ENCODE data around the gene TTC34.

Gene TTC34

DNA sequence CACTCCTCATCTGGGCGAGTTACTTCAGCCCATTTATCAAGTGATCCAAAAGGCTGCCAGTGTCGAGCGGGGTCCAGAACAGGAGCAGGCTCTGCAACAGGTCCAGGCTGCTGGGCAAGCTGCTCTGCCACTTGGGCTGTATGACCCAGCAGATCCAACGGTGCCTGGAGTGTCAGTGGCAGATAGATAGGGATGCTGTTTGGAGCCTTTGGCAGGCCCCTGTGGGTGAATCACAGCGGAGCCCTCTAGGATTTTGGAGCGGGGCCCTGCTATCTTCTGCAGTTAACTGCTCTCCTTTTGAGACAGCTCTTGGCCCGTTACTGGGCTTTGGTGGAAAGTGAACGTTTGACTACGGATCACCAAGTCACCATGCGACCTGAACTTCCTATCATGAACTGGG, 176.2 kb downstream of the TTC34 start:
- Mint-ChIP-seq H3K27ac (no peak overlapping the region), H3K9me3 (peaks cover 2% of the 10 kb centered on the region), H3K4me1 (ENCODE audit: low read depth) (no peaks in the 10 kb centered on the region)

DNA sequence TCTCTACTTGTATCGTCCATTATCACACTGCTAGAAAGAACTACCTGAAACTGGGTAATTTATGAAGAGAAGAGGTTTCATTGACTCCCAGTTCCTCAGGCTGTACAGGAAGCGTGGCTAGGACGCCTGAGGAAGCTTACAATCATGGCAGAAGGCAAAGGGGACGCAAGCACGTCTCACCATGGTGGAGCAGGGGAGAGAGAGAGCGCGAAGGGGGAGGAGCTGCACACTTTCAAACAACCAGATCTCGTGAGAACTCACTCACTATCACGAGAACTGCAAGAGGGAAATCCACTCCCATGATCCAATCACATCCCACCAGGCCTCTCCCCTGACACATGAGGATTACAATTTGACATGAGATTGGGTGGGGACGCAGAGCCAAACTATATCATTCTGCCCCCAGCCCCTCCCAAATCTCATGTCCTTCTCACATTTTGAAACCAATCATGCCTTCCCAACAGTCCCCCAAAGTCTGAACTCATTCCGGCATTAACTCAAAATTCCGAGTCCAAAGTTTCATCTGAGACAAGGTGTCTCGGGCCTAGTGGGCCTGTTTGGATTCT, 176.7 kb downstream of the TTC34 start:
- H3K36me3 Mint-ChIP-seq (ENCODE audit: low read depth): no peaks in the 10 kb centered on the region
- H3K27ac Mint-ChIP-seq: no peak overlapping the region
- H3K9me3 Mint-ChIP-seq: no peaks in the 10 kb centered on the region
- H3K4me3 Mint-ChIP-seq: no peak overlapping the region
- peaks cover 44% of the 10 kb centered on the region for H3K27me3 Mint-ChIP-seq (ENCODE audit: low read depth)
- no peaks in the 10 kb centered on the region for H3K4me1 Mint-ChIP-seq (ENCODE audit: low read depth)

More for the DNA sequence above, 176.2 kb downstream of the TTC34 start:
- no peaks in the 10 kb centered on the region for H3K36me3 Mint-ChIP-seq (ENCODE audit: low read depth)
- peaks cover 46% of the 10 kb centered on the region for H3K27me3 Mint-ChIP-seq (ENCODE audit: low read depth)
- no peak overlapping the region for H3K4me3 Mint-ChIP-seq

DNA sequence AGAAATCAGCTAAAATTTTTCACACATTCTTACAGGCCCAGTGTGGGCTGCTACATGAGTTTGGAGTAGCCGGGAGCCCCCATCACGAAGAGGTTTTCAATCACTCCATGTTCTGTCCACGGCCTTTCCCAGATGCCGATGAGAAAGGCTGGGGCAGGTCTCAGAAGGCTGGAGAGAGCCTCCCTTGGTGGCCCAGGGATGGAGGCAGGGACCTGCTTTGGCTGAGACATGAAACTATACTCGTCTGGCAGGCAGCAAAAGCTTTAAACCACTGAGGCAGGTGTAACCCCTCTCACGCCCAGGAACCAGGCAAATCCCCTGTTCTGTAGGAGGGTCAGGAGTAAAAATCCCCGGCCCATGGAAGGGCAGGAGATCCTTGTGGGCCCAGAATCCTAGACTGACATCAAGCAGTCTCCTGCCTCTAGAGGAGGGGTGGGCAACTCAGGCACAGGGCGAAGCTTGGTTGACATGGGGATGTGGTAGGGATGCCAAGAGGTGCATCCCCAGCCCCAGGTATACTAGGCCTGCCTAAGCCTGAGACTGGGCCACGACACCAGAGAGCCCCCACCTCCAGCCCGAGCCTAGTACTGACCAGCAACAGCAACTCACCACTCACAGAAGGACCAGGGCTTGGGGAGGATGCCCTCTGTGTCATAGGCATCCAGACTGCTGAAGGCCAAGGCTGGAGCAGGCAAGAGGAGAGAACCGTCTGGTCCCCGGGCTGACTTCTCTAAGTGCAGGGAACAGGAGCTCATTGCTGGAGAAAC, 177.7 kb downstream of the TTC34 start:
- Mint-ChIP-seq H3K27ac (no peak overlapping the region), H3K36me3 (ENCODE audit: low read depth) (no peaks in the 10 kb centered on the region), H3K27me3 (ENCODE audit: low read depth) (peaks cover 43% of the 10 kb centered on the region), H3K4me3 (no peak overlapping the region), H3K4me1 (ENCODE audit: low read depth) (no peaks in the 10 kb centered on the region), H3K9me3 (no peaks in the 10 kb centered on the region)

DNA sequence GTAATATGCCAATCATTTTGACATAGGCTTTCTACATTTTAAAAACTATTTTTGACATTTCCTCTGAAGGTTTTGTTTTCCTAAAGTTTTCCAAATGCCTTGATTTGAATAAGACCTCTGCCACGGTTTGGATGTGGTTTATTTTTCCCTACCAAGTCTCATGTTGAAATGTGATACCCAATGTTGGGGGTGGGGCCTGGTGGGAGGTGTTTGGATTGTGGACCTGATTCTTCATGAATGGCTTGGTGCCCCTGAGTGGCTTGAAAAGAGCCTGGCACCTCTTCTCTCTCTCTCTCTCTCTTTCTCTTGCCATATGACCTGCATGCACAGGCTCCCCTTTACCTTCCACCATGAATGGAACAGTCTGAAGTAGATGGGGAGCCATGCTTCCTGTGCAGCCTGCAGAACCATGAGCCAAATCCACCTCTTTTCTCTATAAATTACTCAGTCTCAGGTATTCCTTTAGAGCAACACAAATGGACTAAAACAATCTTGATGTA, 183.5 kb downstream of the TTC34 start:
- Mint-ChIP-seq H3K4me3 (no peak overlapping the region), H3K27me3 (ENCODE audit: low read depth) (peaks cover 15% of the 10 kb centered on the region), H3K9me3 (peaks cover 30% of the 10 kb centered on the region), H3K4me1 (ENCODE audit: low read depth) (peaks cover 3% of the 10 kb centered on the region), H3K36me3 (ENCODE audit: low read depth) (no peaks in the 10 kb centered on the region), H3K27ac (no peak overlapping the region)

DNA sequence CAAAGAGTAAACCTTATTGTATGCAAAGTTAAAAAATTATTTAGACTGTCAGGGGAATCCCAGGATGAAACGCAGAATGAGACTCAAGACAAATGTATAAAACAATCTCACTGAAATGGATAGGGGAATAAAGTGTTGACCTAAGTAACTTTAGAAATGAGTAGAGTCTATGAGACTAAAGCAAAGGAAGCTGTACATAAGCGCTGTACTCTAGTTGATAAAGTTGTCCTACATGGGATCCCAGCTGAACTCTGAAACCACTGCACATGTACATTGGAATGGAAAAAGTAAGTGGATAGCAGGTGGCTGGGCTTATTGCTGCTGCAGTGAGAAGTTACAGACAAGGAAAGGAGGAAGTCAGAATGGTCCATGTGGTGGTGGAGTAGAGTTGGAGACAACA, 187.3 kb downstream of the TTC34 start:
- H3K4me3 Mint-ChIP-seq: no peak overlapping the region
- H3K27ac Mint-ChIP-seq: no peak overlapping the region
- H3K27me3 Mint-ChIP-seq (ENCODE audit: low read depth): peaks cover 5% of the 10 kb centered on the region
- H3K4me1 Mint-ChIP-seq (ENCODE audit: low read depth): peaks cover 3% of the 10 kb centered on the region
- H3K9me3 Mint-ChIP-seq: peaks cover 30% of the 10 kb centered on the region
- H3K36me3 Mint-ChIP-seq (ENCODE audit: low read depth): no peaks in the 10 kb centered on the region

DNA sequence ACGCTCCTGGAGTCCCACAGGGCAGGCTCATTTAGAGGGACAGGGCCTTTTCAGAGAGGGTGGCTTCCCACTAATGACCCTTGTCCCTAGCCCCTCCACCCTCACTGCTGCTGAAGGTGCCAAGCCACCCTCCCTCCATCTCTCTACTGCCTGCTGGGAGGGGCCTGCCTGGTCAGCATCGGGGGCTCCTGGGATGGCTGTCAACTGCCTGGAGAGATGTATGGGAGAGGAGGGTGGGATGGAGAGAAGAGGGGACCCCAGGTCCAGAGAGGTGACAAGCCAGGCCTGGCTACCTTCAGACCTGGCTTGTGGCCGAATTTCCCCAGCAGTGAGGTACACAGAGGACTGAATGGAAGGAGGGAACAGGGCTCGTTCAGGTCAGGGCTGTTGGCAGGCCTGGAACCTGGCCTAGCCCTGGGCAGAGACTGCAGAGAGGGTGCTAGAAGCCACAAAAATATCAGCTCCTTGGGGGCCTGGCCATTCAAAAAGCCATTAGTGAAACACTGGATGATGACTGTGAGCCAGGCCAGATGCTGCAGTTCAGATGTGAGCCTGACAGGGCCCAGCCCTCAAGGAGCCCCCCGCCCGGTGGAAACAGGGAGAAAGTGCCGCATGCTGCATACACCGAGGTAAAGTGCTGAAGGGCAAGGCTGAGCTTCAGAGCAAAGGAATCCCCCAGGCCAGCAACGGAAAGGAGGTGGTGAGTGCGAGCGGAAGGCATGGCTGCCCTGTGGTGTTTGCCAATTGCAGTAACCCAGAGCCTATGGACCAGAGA, 188.7 kb downstream of the TTC34 start:
- Mint-ChIP-seq H3K27me3 (ENCODE audit: low read depth) (no peaks in the 10 kb centered on the region), H3K4me1 (ENCODE audit: low read depth) (peaks cover 3% of the 10 kb centered on the region), H3K27ac (no peak overlapping the region), H3K4me3 (no peak overlapping the region), H3K36me3 (ENCODE audit: low read depth) (no peaks in the 10 kb centered on the region), H3K9me3 (peaks cover 30% of the 10 kb centered on the region)

DNA sequence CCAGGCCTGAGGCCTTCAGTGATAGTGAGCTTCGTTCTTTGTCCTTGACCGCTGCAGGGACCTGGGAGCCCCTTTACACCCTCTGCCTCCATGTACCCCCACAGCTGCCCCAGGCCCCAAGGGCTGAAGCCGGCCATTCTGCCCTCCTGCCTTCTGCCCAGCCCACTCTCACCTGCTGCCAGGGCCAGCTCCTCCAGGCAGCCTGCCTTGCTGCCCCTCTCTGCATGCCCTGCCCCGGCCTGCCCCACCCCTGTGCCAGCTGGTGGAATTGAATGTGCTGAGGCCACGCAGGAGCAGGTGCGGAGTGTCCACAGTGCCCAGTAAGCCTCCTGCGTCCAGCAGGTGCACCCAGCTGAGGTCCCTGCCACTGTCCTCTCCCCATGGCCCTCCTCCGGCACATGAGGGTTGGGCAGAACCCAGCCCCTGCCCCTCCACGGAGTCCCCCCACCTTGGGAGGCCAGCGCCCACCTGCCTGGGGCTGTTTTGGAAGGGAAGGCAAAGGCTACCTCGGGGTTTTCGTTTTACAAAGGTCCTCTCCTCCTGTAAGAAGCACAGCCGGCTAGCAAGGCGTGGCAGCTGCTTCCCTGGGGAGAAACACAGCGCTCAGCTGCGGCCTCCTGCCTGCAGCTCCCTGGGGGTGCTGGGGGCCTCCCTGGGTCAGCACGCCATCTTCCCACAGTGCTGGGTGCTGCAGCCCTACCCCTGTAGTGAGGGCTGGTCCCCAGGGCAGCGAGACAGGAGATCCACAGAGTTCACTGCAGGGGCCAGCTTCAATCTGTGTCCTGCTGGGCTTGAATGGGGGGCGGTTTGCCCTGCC, 189.7 kb downstream of the TTC34 start:
- Mint-ChIP-seq H3K27ac (no peak overlapping the region), H3K36me3 (ENCODE audit: low read depth) (no peaks in the 10 kb centered on the region), H3K4me1 (ENCODE audit: low read depth) (peaks cover 3% of the 10 kb centered on the region), H3K27me3 (ENCODE audit: low read depth) (no peaks in the 10 kb centered on the region), H3K4me3 (no peak overlapping the region), H3K9me3 (peaks cover 30% of the 10 kb centered on the region)

DNA sequence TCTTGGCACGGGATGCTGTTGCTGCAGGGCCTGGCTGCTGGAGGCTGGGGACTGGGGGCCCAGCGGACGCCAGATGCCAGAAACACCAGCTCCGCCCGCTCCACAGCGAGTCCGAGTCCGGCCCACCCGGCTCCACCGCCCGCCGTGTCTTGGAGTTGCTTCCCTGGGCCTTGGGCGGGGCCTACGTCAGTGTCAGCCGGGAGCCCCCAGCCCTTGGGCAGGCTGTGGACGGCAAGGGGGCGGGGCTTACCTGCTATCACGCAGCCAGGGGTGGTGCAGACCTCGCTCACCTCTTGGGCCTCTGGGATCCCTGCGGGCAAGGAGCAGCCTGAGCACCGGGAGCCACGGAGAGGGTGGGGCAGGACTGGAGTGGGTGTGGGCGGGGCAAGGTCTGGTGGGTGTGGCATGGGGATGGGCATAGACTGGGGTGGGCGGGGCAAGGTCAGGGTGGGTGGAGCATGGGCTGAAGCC, 190.4 kb downstream of the TTC34 start:
- H3K27me3 Mint-ChIP-seq (ENCODE audit: low read depth): no peaks in the 10 kb centered on the region
- H3K27ac Mint-ChIP-seq: no peak overlapping the region
- H3K4me1 Mint-ChIP-seq (ENCODE audit: low read depth): no peaks in the 10 kb centered on the region
- H3K4me3 Mint-ChIP-seq: no peak overlapping the region
- H3K36me3 Mint-ChIP-seq (ENCODE audit: low read depth): no peaks in the 10 kb centered on the region
- H3K9me3 Mint-ChIP-seq: peaks cover 23% of the 10 kb centered on the region

DNA sequence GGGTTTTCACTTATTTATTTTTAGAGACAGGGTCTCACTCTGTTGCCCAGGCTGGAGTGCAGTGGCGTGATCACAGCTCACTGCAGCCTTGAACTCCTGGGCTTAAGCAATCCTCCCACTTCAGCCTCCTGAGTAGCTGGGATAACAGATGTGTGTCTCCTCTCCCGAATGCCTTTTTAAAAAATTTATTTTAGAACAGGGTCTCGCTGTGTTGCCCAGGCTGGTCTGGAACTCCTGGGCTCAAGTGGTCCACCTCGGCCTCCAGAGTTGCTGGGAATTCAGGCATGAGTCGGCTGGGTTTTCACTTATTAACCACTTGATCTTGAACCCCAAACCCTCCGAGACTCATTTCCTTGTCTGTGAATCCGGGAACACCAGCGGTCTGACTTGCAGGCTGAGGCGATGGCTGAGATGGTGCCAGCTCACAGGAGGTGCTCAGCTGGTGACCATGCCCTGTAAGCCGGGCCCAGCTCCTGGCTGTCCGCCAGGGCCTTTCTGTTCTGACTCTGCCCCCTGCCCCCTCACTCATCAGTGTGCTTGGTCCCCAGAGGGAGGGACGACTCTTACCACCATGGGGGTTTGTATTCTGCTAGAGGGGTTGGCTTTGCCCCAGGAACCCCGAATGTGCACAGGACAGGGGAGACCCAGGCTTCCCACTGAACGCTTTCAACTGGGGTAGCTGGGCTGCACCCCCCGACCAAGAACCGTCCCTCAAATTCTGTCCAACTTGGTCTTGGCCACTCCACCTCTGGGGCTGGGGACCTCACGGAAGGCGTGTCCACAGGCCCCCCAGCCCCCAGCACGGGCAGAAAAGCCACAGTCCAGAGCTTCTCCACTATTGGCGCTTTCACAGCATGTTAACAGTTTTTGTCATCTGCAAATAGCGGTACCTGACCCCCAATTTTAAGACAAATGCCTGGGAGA, 191.2 kb downstream of the TTC34 start:
- Mint-ChIP-seq H3K4me3 (no peak overlapping the region), H3K4me1 (ENCODE audit: low read depth) (no peaks in the 10 kb centered on the region), H3K36me3 (ENCODE audit: low read depth) (no peaks in the 10 kb centered on the region), H3K27ac (no peak overlapping the region), H3K27me3 (ENCODE audit: low read depth) (no peaks in the 10 kb centered on the region), H3K9me3 (peaks cover 16% of the 10 kb centered on the region)

DNA sequence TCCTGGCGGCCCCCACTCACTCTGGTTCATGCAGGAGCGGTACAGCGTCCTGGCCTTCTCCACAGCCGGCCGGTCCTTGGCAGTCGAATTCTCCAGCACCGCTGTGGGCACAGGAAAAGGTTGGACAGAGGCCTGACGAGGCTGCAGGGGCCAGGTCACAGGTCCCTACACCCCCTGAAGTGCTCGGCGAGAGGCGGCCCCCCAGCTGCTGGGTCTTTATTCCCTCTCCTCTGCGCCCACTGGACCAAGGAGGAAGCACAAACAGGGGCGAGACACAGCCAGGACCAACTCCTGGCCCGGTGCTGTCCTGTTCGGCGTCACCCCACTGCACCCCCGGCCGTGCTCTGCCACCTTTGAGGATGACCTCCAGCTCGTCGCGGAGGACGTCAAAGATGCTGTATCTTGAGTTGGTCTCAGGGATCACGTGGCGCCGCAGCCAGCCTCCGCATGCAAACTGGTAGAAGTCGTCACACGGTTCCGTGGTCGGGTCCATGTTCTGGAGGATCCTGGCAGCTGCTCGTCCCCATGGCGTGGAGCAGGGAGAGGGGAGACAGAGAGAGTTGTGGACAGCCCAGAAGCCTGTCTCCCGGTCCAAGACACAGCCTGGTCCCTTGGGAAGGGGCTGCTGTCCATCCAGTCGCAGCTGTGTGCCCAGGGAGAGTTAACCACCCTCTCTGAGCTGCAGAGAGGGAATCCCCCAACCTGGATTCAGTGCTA, 192.0 kb downstream of the TTC34 start:
- H3K4me3 Mint-ChIP-seq: no peak overlapping the region
- H3K27ac Mint-ChIP-seq: no peak overlapping the region
- peaks cover 10% of the 10 kb centered on the region for H3K9me3 Mint-ChIP-seq
- no peaks in the 10 kb centered on the region for H3K4me1 Mint-ChIP-seq (ENCODE audit: low read depth)
- no peaks in the 10 kb centered on the region for H3K27me3 Mint-ChIP-seq (ENCODE audit: low read depth)
- no peaks in the 10 kb centered on the region for H3K36me3 Mint-ChIP-seq (ENCODE audit: low read depth)

DNA sequence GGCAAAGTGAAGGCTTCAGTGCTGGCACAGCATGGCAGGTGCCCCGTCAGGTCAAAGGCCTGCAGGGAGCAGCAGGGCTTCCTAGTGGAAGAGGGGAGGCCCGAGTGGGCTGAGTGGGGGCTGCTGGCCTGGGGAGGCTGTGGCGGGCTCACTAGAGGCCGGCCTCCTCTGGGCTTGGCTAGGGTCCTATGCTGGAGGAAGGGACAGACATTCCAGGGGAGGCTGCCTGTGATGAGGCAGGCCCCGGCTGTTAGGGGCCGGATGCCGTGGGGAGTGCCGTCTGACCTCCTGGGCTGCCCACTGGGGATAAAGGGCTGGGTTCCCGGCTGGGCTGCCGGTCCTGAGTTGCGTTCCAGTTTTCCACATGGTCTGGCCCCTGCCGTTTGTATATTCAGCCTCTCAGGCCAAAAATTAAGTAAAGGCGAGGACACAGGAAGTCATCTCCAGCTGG, 193.8 kb downstream of the TTC34 start:
- Mint-ChIP-seq H3K36me3 (ENCODE audit: low read depth) (no peaks in the 10 kb centered on the region), H3K9me3 (no peaks in the 10 kb centered on the region), H3K4me1 (ENCODE audit: low read depth) (no peaks in the 10 kb centered on the region), H3K4me3 (no peak overlapping the region), H3K27ac (no peak overlapping the region), H3K27me3 (ENCODE audit: low read depth) (no peaks in the 10 kb centered on the region)

DNA sequence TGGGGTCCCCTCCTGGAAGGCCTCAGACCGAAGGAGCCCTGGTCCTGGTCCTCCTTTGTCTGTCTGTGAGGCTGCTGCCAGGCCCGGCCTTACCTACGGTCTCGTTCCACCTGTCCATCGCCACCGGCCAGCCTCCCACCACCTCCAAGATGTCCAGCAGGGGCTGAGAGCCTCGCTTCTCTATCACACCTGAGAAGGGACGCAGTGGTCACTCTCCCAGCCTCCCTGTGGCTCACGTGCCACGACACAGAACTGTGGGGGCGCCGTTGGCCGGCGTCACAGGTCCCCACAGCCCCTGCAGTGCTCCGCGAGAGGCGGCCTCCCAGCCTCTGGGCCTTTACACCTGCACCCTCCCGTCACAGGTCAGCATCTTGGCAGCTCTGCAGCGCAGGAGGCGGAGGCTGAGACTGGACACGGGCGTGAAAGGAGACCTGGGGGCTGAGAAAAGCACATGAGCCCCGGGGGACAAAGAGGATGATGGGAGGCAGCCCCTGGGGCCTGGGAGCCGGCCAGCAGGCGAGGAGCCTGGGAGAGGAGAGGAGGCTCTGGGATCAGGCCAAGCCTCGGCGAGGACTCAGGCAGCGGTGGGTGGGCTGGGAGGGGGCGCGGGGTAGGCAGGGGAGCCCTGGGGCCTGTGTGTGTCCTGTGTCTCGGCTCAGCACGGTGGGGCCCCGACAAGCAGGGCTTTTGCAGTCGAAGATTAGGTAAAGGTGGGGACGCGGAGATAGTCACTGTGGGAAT, 194.4 kb downstream of the TTC34 start:
- Mint-ChIP-seq H3K4me1 (ENCODE audit: low read depth) (no peaks in the 10 kb centered on the region), H3K27ac (no peak overlapping the region), H3K36me3 (ENCODE audit: low read depth) (no peaks in the 10 kb centered on the region), H3K27me3 (ENCODE audit: low read depth) (no peaks in the 10 kb centered on the region), H3K9me3 (no peaks in the 10 kb centered on the region), H3K4me3 (no peak overlapping the region)
